A549 (cell line): ENCODE results near the gene UBAP1. TPM values are rescaled to one million over a fixed set of nuclear protein-coding genes. Genes with fewer than 3 reads are reported as not detected.

ENCODE experiments used
- ATAC-seq, 2 experiments: fragments of 200-7000 bp in 1 of 2; fragments of >200 bp in 1 of 2; cut with Nextera tagmentation in 1 of 2; cut with Tn5 transposase in 1 of 2; 3 replicates each; pipeline versions ENCODE4 v1.8.0 to v1.9.1; 2018 to 2020; ENCODE audit warnings: mild to moderate bottlenecking in 1 of 2, moderate library complexity in 1 of 2
- CTCF ChIA-PET: fragments of 300-600 bp; sonication (Branson Sonifier 250); formaldehyde crosslinking; extraction: SDS; loops from one replicate; lab custom pipeline; 2021; ENCODE audit warnings: antibody characterized with exemption, inconsistent platforms; lab: Yijun Ruan, JAX
- POLR2A ChIA-PET: fragments of 350-600 bp; formaldehyde crosslinking; extraction: SDS; loops from one replicate; lab custom pipeline; 2021; ENCODE audit warnings: antibody characterized with exemption, inconsistent platforms; lab: Yijun Ruan, JAX
- DNase-seq, 2 experiments: peaks; one replicate each; pipeline versions ENCODE4 v3.0.0 to v3.0.0-alpha.2; 2011 to 2016; ENCODE audit warnings: low read depth in 1 of 2, low spot score in 1 of 2
- FAIRE-seq: peaks from 2 replicates; lab custom pipeline; 2011; peaks lifted over from hg19 to GRCh38; lab: Jason Lieb, UNC
- H3K27ac ChIP-seq, 2 experiments: fragments of >200 bp; sonication (Bioruptor Twin); formaldehyde crosslinking; 3 replicates each; pipeline ENCODE4 v1.5.1; 2016 to 2017
- H3K4me1 ChIP-seq: fragments of >200 bp; sonication (Bioruptor Twin); formaldehyde crosslinking; 3 replicates; pipeline ENCODE4 v1.6.1; 2016
- H3K4me2 ChIP-seq: fragments of >200 bp; sonication (Bioruptor Twin); formaldehyde crosslinking; 3 replicates; pipeline ENCODE4 v1.6.1; 2016
- H3K4me3 ChIP-seq: fragments of >200 bp; sonication (Bioruptor Twin); formaldehyde crosslinking; 3 replicates; pipeline ENCODE4 v1.5.1; 2016
- H3K9me3 ChIP-seq: fragments of >200 bp; sonication (Bioruptor Twin); formaldehyde crosslinking; 3 replicates; pipeline ENCODE4 v1.6.1; 2016
- CBX2 ChIP-seq: fragments of 200-600 bp; sonication (generic); IDR thresholded peaks from 2 replicates; pipeline ENCODE4 v1.6.1; 2016; ENCODE audit warnings: low read depth, mild to moderate bottlenecking, borderline replicate concordance
- CHD4 ChIP-seq: fragments of 200-600 bp; sonication (generic); IDR thresholded peaks from 2 replicates; pipeline ENCODE4 v1.6.1; 2016; ENCODE audit warnings: antibody characterized with exemption, mild to moderate bottlenecking, borderline replicate concordance
- E2F6 ChIP-seq: IDR thresholded peaks from 2 replicates; pipeline ENCODE4 v1.6.1; 2012; ENCODE audit warnings: low read depth, borderline replicate concordance
- EHF ChIP-seq: fragments of 250-450 bp; sonication (Bioruptor Pico); IDR thresholded peaks from 2 replicates; pipeline ENCODE4 v1.5.0; 2020; ENCODE audit warnings: mild to moderate bottlenecking
- FOXS1 ChIP-seq: fragments of 250-450 bp; sonication (Bioruptor Pico); IDR thresholded peaks from 2 replicates; pipeline ENCODE4 v1.5.0; 2020; ENCODE audit warnings: mild to moderate bottlenecking, moderate library complexity
- GATA3 ChIP-seq: IDR thresholded peaks from 2 replicates; pipeline ENCODE4 v1.6.1; 2012; ENCODE audit warnings: borderline replicate concordance
- HEYL ChIP-seq: fragments of 250-450 bp; sonication (Bioruptor Pico); IDR thresholded peaks from 2 replicates; pipeline ENCODE4 v1.8.0; 2021; ENCODE audit warnings: mild to moderate bottlenecking, moderate library complexity
- HOXB5 ChIP-seq: fragments of 250-450 bp; sonication (Bioruptor Pico); IDR thresholded peaks from 2 replicates; pipeline ENCODE4 v1.5.0; 2020; ENCODE audit warnings: mild to moderate bottlenecking, moderate library complexity
- KDM1A ChIP-seq: fragments of 200-600 bp; sonication (generic); IDR thresholded peaks from 2 replicates; pipeline ENCODE4 v1.6.1; 2016; ENCODE audit warnings: low read depth, mild to moderate bottlenecking
- KDM5A ChIP-seq: fragments of 200-600 bp; sonication (generic); IDR thresholded peaks from 2 replicates; pipeline ENCODE4 v1.6.1; 2016; ENCODE audit warnings: antibody characterized with exemption, mild to moderate bottlenecking
- MAFK ChIP-seq: fragments of 450-650 bp; IDR thresholded peaks from 2 replicates; pipeline ENCODE4 v1.6.1; 2014; ENCODE audit not compliant: partially characterized antibody
- MYC ChIP-seq: IDR thresholded peaks from 2 replicates; pipeline ENCODE4 v1.6.1; 2012; ENCODE audit warnings: mild to moderate bottlenecking, inconsistent platforms, low read length, improper control_type of control experiment, borderline replicate concordance
- NFE2L2 ChIP-seq: fragments of 150-350 bp; conservative IDR thresholded peaks from 2 replicates; pipeline ENCODE4 v1.6.1; 2014; ENCODE audit warnings: low read length
- NR3C1 ChIP-seq: fragments of >200 bp; sonication (Bioruptor Twin); formaldehyde crosslinking; IDR thresholded peaks from 3 replicates; pipeline ENCODE4 v1.6.1; 2017
- RAD21 ChIP-seq, 2 experiments: fragments of >200 bp in 1 of 2; sonication (Bioruptor Twin) in 1 of 2; formaldehyde crosslinking in 1 of 2; IDR thresholded peaks in 1 of 2; conservative IDR thresholded peaks in 1 of 2; 2 replicates in 1 of 2; 3 replicates in 1 of 2; pipeline ENCODE4 v1.6.1; 2012 to 2018; ENCODE audit warnings: inconsistent platforms in 1 of 2
- RARB ChIP-seq: fragments of 250-450 bp; sonication (Bioruptor Pico); IDR thresholded peaks from 2 replicates; pipeline ENCODE4 v1.8.0; 2021; ENCODE audit warnings: mild to moderate bottlenecking, moderate library complexity
- RNF2 ChIP-seq: fragments of 200-600 bp; sonication (generic); IDR thresholded peaks from 2 replicates; pipeline ENCODE4 v1.6.1; 2016; ENCODE audit warnings: low read depth, mild to moderate bottlenecking, antibody characterized with exemption, moderate library complexity, borderline replicate concordance
- SMC3 ChIP-seq: fragments of >200 bp; sonication (Bioruptor Twin); formaldehyde crosslinking; IDR thresholded peaks from 3 replicates; pipeline ENCODE4 v1.6.1; 2018; ENCODE audit warnings: inconsistent platforms
- TP53 ChIP-seq: fragments of 250-450 bp; sonication (Bioruptor Pico); IDR thresholded peaks from 2 replicates; pipeline ENCODE4 v1.5.0; 2021; ENCODE audit warnings: mild to moderate bottlenecking, moderate library complexity
- USF2 ChIP-seq: fragments of 450-650 bp; IDR thresholded peaks from 2 replicates; pipeline ENCODE4 v1.6.1; 2014; ENCODE audit warnings: antibody characterized with exemption
- ZFP36 ChIP-seq: fragments of 450-650 bp; IDR thresholded peaks from 2 replicates; pipeline ENCODE4 v1.6.1; 2014; ENCODE audit warnings: borderline replicate concordance; ENCODE audit not compliant: partially characterized antibody
- WGBS: methylation state at CpG from one replicate; pipeline ENCODE4 v1.1.6; 2017; ENCODE audit errors: missing lambda C conversion rate; 5-methylcytosine and 5-hydroxymethylcytosine counted together
- polyA plus RNA-seq, 4 experiments: library from polyadenylated mRNA; depleted of rRNA in 3 of 4; stranded (reverse); fragments of >200 nt; fragmentation: RNase III in 1 of 4; extraction: RNeasy Plus Mini Kit Qiagen cat#74134 plus additional on column Dnase treatment in 1 of 4; gene quantifications; 2 replicates in 3 of 4; 3 replicates in 1 of 4; pipeline ENCODE4 v1.2.3, GENCODE V29; 2011 to 2017
- TF ChIP-seq, protein P1 (sequence below): fragments of 200-600 bp; sonication (generic); IDR thresholded peaks from 2 replicates; pipeline ENCODE4 v1.6.1; 2016; ENCODE audit warnings: antibody characterized with exemption, mild to moderate bottlenecking, moderate library complexity
- TF ChIP-seq, protein P2 (sequence below): fragments of 150-350 bp; IDR thresholded peaks from 2 replicates; pipeline ENCODE4 v1.6.1; 2014; ENCODE audit warnings: low read depth, mild to moderate bottlenecking, low read length
- TF ChIP-seq, protein P3 (sequence below): fragments of 250-450 bp; sonication (Bioruptor Pico); IDR thresholded peaks from 2 replicates; pipeline ENCODE4 v1.5.0; 2020; ENCODE audit warnings: low read depth, mild to moderate bottlenecking, moderate library complexity

The UBAP1 gene
- polyA plus RNA-seq, 2 of the 4 experiments (the other 2 are of a cell fraction): 38.5 to 73.1 TPM

DNA sequence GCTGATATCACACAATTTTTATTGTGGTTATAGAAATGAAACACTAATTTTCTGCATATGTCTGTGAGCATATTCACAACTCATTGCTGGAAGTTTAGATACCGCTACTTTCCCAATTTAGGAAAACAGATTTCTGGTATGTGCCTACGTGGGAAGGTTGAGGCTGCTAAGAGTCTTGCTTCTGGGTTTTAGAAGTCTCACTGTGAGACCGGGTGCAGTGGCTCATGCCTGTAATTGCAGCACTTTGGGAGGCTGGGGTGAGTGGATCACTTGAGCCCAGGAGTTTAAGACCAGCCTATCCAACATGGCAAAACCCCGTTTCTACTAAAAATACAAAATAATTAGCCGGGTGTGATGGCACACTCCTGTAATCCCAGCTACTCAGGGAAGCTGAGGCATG, 39.6 kb downstream of the UBAP1 start:
- peaks cover 64% of the 10 kb centered on the region for H3K4me1 ChIP-seq
- ChIA-PET CTCF (interaction anchor here (2.1 kb wide), 1 partner anchor 35 kb away, joined by 7 read pairs; no protein-coding TSS in a partner anchor), POLR2A (no interaction called here)
- no peak overlapping the region for H3K4me3 ChIP-seq
- DNase-seq (peak in 1 of 2 experiments; percentile 49), ATAC-seq (peak; percentile 52 to 79; a peak in 4 of 6 replicates), FAIRE-seq (no peak)
- H3K27ac ChIP-seq: peak overlapping the region in 1 of 2 experiments; percentile 27; a peak in 2 of 6 replicates
- peak; percentile 41 for TF ChIP-seq MAFK
- no peak for TF ChIP-seq USF2
- H3K9me3 ChIP-seq: no peaks in the 10 kb centered on the region
- H3K4me2 ChIP-seq: peak overlapping the region; percentile 26
- WGBS: 56% methylated on average over 5 of the region's 5 CpGs

DNA sequence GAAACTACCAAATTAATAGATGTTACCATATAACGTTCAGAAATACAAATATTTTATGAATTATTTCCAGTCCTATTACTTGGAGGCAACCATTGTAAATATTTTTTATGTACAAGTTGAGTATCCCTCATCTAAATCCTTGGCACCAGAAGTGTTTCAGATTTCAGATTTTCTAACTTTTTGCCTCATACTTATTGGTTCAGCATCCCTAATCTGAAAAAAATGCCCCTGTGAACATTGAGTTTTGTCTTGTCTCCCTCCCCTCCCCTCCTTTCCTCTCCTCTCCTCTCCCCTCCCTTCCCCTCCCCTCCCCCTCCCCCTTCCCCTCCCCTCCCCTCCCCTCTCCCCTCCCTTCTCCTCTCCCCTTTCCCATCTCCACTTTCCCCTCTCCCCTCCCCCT, 40.6 kb downstream of the UBAP1 start:
- 33% methylated on average over 1 of the region's 1 CpG for WGBS
- CTCF ChIA-PET: no interaction called here
- Histone ChIP-seq H3K4me1 (peaks cover 64% of the 10 kb centered on the region), H3K4me2 (peak overlapping the region; percentile 26), H3K4me3 (no peak overlapping the region)
- no peak for FAIRE-seq
- DNase-seq: no peak
- no peak for TF ChIP-seq NFE2L2
- no peak for TF ChIP-seq CHD4
- TF ChIP-seq FOXS1 (CRISPR knock-in tag): no peak
- no peak for TF ChIP-seq E2F6
- no peak for TF ChIP-seq MYC
- TF ChIP-seq RAD21 (conservative IDR thresholded peaks at IDR 0.05 in 1 of 2, IDR thresholded peaks at IDR 0.05 in 1 of 2): no peak
- TF ChIP-seq SMC3: no peak
- no peak for TF ChIP-seq USF2
- TF ChIP-seq HEYL (CRISPR knock-in tag): no peak
- TF ChIP-seq KDM5A: no peak
- TF ChIP-seq CBX2: no peak
- TF ChIP-seq TP53 (CRISPR knock-in tag): no peak
- no peak for TF ChIP-seq KDM1A
- TF ChIP-seq, all 56 proteins: peak for 0
- no peak for ATAC-seq
- Histone ChIP-seq H3K27ac (no peak overlapping the region), H3K9me3 (no peaks in the 10 kb centered on the region)
- POLR2A ChIA-PET: no interaction called here

DNA sequence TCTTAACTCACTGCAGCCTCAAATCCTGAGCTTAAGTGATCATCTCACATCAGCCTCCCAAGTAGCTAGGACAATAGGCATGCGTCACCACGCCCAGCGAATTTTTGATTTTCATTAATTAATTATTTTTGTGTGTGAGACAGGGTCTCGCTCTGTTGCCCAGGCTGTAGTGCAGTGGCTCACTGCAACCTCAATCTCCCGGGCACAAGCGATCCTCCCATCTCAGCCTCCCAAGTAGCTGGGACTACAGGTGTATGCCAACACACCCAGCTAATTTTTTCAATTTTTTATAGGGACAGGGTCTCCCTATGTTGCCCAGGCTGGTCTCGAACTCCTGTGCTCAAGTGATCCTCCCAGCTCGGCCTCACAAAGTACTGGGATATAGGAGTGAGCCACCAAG, 41.4 kb downstream of the UBAP1 start:
- Histone ChIP-seq H3K9me3 (no peaks in the 10 kb centered on the region), H3K4me3 (no peak overlapping the region), H3K4me1 (peaks cover 64% of the 10 kb centered on the region), H3K4me2 (no peak overlapping the region), H3K27ac (peak overlapping the region in 1 of 2 experiments; percentile 45; a peak in 3 of 6 replicates)
- ATAC-seq (no peak), DNase-seq (no peak), FAIRE-seq (no peak)
- 93% methylated on average over 8 of the region's 8 CpGs for WGBS
- ChIA-PET POLR2A (no interaction called here), CTCF (interaction anchor here (0.6 to 1.2 kb wide), 2 partner anchors 33 to 210 kb away, joined by 4 read pairs; no protein-coding TSS in a partner anchor)
- TF ChIP-seq ZFP36 (no peak), RARB (CRISPR knock-in tag) (no peak), KDM1A (no peak), CBX2 (no peak), HOXB5 (CRISPR knock-in tag) (no peak), HEYL (CRISPR knock-in tag) (no peak), MYC (no peak), NR3C1 (no peak), EHF (CRISPR knock-in tag) (no peak), GATA3 (no peak), E2F6 (no peak), RNF2 (no peak)
- TF ChIP-seq, protein P1, sequence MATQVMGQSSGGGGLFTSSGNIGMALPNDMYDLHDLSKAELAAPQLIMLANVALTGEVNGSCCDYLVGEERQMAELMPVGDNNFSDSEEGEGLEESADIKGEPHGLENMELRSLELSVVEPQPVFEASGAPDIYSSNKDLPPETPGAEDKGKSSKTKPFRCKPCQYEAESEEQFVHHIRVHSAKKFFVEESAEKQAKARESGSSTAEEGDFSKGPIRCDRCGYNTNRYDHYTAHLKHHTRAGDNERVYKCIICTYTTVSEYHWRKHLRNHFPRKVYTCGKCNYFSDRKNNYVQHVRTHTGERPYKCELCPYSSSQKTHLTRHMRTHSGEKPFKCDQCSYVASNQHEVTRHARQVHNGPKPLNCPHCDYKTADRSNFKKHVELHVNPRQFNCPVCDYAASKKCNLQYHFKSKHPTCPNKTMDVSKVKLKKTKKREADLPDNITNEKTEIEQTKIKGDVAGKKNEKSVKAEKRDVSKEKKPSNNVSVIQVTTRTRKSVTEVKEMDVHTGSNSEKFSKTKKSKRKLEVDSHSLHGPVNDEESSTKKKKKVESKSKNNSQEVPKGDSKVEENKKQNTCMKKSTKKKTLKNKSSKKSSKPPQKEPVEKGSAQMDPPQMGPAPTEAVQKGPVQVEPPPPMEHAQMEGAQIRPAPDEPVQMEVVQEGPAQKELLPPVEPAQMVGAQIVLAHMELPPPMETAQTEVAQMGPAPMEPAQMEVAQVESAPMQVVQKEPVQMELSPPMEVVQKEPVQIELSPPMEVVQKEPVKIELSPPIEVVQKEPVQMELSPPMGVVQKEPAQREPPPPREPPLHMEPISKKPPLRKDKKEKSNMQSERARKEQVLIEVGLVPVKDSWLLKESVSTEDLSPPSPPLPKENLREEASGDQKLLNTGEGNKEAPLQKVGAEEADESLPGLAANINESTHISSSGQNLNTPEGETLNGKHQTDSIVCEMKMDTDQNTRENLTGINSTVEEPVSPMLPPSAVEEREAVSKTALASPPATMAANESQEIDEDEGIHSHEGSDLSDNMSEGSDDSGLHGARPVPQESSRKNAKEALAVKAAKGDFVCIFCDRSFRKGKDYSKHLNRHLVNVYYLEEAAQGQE: no peak
- TF ChIP-seq, protein P2, sequence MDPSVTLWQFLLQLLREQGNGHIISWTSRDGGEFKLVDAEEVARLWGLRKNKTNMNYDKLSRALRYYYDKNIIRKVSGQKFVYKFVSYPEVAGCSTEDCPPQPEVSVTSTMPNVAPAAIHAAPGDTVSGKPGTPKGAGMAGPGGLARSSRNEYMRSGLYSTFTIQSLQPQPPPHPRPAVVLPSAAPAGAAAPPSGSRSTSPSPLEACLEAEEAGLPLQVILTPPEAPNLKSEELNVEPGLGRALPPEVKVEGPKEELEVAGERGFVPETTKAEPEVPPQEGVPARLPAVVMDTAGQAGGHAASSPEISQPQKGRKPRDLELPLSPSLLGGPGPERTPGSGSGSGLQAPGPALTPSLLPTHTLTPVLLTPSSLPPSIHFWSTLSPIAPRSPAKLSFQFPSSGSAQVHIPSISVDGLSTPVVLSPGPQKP: no peak
- TF ChIP-seq, protein P3, sequence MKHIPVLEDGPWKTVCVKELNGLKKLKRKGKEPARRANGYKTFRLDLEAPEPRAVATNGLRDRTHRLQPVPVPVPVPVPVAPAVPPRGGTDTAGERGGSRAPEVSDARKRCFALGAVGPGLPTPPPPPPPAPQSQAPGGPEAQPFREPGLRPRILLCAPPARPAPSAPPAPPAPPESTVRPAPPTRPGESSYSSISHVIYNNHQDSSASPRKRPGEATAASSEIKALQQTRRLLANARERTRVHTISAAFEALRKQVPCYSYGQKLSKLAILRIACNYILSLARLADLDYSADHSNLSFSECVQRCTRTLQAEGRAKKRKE (CRISPR knock-in tag): no peak
